ENCODE measurements around the gene VKORC1. TPM values are rescaled to one million over a fixed set of nuclear protein-coding genes. Genes with fewer than 3 reads are reported as not detected.
A peak's percentile ranks its signal among the peaks of the same experiment; 100 is the strongest.

VKORC1 gene
- total and polyA plus RNA-seq, 2 experiments from 2014 or later, result 89.6 to 100 TPM

- TF ChIP-seq ZNF462 (CRISPR knock-in tag; IDR thresholded peaks at IDR 0.05) (no peak), ETS1 (IDR thresholded peaks at IDR 0.05) (no peak), CTCF (conservative IDR thresholded peaks at IDR 0.05; ENCODE audit: low read depth in 2 of 2) (peak; percentile 77 to 88), NANOG (IDR thresholded peaks at IDR 0.05; ENCODE audit: borderline replicate concordance) (no peak), EZH2phosphoT487 (IDR thresholded peaks at IDR 0.05; ENCODE audit: unreplicated experiment) (no peak)
Observed at GRCh38 chr16:31142109-31143010, 47.8 kb upstream of the VKORC1 start (continued).

Measured in GM23338 (cell line).